ENCODE data around the gene NAALADL2. TPM values are rescaled to one million over a fixed set of nuclear protein-coding genes. Genes with fewer than 3 reads are reported as not detected.

Gene NAALADL2
- total and polyA plus RNA-seq, 2 of the 13 experiments (the other 11 are each of a cell fraction or from before 2014, with no cell fraction given), result 0.08 TPM; not detected in 1

GRCh38 chr3:175389560-175389959 is 530.4 kb downstream of the NAALADL2 start:
- Histone ChIP-seq H3K36me3 (replicated peaks in 1 of 2; ENCODE audit: control insufficient read depth in 1 of 2, insufficient read depth in 2 of 2, low read length in 2 of 2) (no peaks in the 10 kb centered on the region), H3K9ac (ENCODE audit: insufficient read depth, low read depth, low read length) (no peak overlapping the region), H3K4me2 (ENCODE audit: low read depth, low read length) (no peak overlapping the region), H2AFZ (ENCODE audit: low read length) (no peak overlapping the region), H3K27ac (ENCODE audit: extremely low read length, insufficient read depth, low read length) (no peak overlapping the region), H3K4me1 (ENCODE audit: insufficient read depth, low read length) (no peaks in the 10 kb centered on the region), H3K9me3 (ENCODE audit: low read length) (0 out of 2 replicates have a peak, but pooled peaks cover 5% of the 10 kb centered on the region), H4K20me1 (ENCODE audit: insufficient read depth, low read length) (no peaks in the 10 kb centered on the region), H3K4me3 (replicated peaks in 1 of 3; ENCODE audit: insufficient read depth in 1 of 3, low read depth in 2 of 3, low read length in 3 of 3) (no peak overlapping the region), H3K79me2 (ENCODE audit: insufficient read depth, low read length) (no peaks in the 10 kb centered on the region), H3K27me3 (ENCODE audit: control insufficient read depth in 1 of 2, insufficient read depth in 2 of 2, low read length in 2 of 2) (no peaks in the 10 kb centered on the region)
- BruUV-seq (replicated peaks), result no TSS peak
- intact Hi-C loops (cut with micrococcal nuclease; ENCODE audit: unreplicated experiment), result no loop called here
- FAIRE-seq, result no peak
- ATAC-seq, result no peak
- ChIA-PET CTCF (ENCODE audit: low intra/inter-chr PET ratio, low total read pairs) (no interaction called here), POLR2A (no interaction called here)
- no peak for DNase-seq (ENCODE audit: low spot score)
- in situ Hi-C loops (cut with HindIII; ENCODE audit: extremely low pct_ligation_motif_present, low pct_unique_long_range_greater_than_20kb), result no loop called here
- WGBS (ENCODE audit: low lambda C conversion rate), result 33% methylated on average over 1 of the region's 1 CpG
- TF ChIP-seq SRF (IDR thresholded peaks at IDR 0.05; ENCODE audit: low read depth, low read length) (no peak), MTA3 (CRISPR knock-in tag; IDR thresholded peaks at IDR 0.05) (no peak), ZNF839 (CRISPR knock-in tag; IDR thresholded peaks at IDR 0.05; ENCODE audit: borderline replicate concordance) (no peak), CTCF (CRISPR knock-in tag; IDR thresholded peaks at IDR 0.05) (no peak), RARA (CRISPR knock-in tag; IDR thresholded peaks at IDR 0.05) (no peak), MBNL3 (CRISPR knock-in tag; conservative IDR thresholded peaks at IDR 0.05) (no peak), MXD1 (CRISPR knock-in tag; IDR thresholded peaks at IDR 0.05) (no peak), TBX2 (CRISPR knock-in tag; IDR thresholded peaks at IDR 0.05; ENCODE audit: borderline replicate concordance) (no peak), GMEB2 (CRISPR knock-in tag; IDR thresholded peaks at IDR 0.05; ENCODE audit: low read depth) (no peak), HOXA7 (CRISPR knock-in tag; IDR thresholded peaks at IDR 0.05) (no peak), FOSL2 (CRISPR knock-in tag; IDR thresholded peaks at IDR 0.05) (no peak), ARID5B (CRISPR knock-in tag; IDR thresholded peaks at IDR 0.05) (no peak), ADNP (CRISPR knock-in tag; IDR thresholded peaks at IDR 0.05) (no peak), ZNF746 (CRISPR knock-in tag; IDR thresholded peaks at IDR 0.05) (no peak), ZKSCAN1 (IDR thresholded peaks at IDR 0.05; ENCODE audit: low read length) (no peak), USF2 (IDR thresholded peaks at IDR 0.05; ENCODE audit: low read depth, low read length) (no peak), USF2 (CRISPR knock-in tag; IDR thresholded peaks at IDR 0.05; ENCODE audit: borderline replicate concordance) (no peak)
